Lower leg skin (tissue), 3 donors: ENCODE results near the gene ARHGEF2.

Source experiments
- POLR2A ChIP-seq, 2 donors: fragments of 450-650 bp; IDR thresholded peaks; one replicate each; pipeline ENCODE4 v1.6.1; 2016 to 2017; ENCODE audit warnings: antibody characterized with exemption in 2 of 2, mild to moderate bottlenecking in 1 of 2, moderate library complexity in 1 of 2
- TF ChIP-seq, protein P1 (sequence below), 3 donors: fragments of 450-650 bp; IDR thresholded peaks; one replicate each; pipeline ENCODE4 v1.5.1; 2016; ENCODE audit warnings: antibody characterized with exemption in 3 of 3, mild to moderate bottlenecking in 3 of 3, moderate library complexity in 2 of 3

- TF ChIP-seq, protein P1, sequence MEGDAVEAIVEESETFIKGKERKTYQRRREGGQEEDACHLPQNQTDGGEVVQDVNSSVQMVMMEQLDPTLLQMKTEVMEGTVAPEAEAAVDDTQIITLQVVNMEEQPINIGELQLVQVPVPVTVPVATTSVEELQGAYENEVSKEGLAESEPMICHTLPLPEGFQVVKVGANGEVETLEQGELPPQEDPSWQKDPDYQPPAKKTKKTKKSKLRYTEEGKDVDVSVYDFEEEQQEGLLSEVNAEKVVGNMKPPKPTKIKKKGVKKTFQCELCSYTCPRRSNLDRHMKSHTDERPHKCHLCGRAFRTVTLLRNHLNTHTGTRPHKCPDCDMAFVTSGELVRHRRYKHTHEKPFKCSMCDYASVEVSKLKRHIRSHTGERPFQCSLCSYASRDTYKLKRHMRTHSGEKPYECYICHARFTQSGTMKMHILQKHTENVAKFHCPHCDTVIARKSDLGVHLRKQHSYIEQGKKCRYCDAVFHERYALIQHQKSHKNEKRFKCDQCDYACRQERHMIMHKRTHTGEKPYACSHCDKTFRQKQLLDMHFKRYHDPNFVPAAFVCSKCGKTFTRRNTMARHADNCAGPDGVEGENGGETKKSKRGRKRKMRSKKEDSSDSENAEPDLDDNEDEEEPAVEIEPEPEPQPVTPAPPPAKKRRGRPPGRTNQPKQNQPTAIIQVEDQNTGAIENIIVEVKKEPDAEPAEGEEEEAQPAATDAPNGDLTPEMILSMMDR (IDR thresholded peaks at IDR 0.05) = no peak
- TF ChIP-seq POLR2A (IDR thresholded peaks at IDR 0.05) = no peak
These were observed 58.5 kb downstream of the ARHGEF2 start for GRCh38 chr1:155919801-155920200.
